GM18951 (cell line): ENCODE results near the gene RHOBTB1.
"Not testable (repeated sequence)": the region's sequence is repeated elsewhere in the genome, so short reads cannot be mapped to it uniquely, and the experiment has no call there.

Source experiments
- POLR2A ChIP-seq: IDR thresholded peaks from 4 replicates; pipeline ENCODE4 v1.6.1; 2011; ENCODE audit warnings: mild to moderate bottlenecking; ENCODE audit not compliant: insufficient read length, insufficient read depth; ENCODE audit errors: extremely low read depth
- in situ Hi-C: fragments of 300-500 bp; cut with MboI; formaldehyde crosslinking; loops from one replicate; pipeline ENCODE4 v1.12.0; 2022; ENCODE audit warnings: low sequenced_read_pairs, mixed read lengths, inconsistent platforms; ENCODE audit not compliant: unreplicated experiment

RHOBTB1 gene

DNA sequence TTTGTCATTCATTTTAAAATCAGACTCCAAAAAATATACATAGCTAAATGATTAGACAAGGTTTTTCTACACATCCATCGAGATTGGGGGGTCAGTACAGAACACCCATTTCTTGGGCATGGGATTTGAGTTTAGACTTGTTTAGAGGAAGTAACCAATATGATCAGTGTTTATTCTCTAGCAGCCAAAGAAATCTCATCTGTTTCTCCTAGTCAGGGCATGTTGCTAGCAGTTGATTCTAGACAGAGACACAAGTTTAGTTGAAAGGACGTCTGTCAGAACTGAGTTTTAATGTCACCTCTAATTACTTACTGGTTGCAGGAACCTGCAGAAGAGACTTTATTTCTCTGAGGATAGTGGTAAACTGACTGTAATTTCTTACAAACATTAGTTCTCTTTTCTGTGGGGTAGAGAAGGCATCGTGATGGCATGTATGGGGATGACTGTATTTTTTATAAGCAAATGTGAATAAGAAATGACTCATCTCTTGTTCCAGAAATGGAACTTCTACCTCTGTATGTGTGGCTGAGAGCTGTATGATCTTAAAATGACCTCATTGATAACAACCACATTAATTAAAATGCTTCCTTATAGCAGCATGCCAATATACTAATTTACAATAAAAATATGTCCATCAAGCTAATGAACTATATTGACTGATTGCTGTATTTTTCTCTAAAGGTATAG lies 30.6 kb upstream of the RHOBTB1 start:
- in situ Hi-C loops = no loop called here
- TF ChIP-seq POLR2A = no peak

DNA sequence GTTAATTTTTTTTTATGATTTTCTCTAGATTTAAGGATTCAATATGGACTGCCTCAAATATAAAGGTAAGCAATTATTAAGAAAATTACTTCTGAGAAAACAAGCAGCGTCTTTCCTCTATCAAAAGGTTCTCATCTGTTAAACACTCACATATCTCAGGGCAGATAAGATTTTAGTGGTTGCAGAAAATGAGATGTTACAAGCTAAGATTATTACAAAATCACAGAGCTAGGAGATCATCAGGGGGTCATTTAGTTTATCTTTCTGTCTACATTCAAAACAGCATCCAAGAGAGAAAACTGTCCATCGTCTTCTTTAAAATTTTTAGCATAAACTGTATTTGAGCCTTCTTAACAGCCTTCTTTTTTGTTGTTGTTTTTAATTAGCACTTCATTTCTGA lies 29.1 kb upstream of the RHOBTB1 start:
- in situ Hi-C loops = no loop called here
- TF ChIP-seq POLR2A = no peak

DNA sequence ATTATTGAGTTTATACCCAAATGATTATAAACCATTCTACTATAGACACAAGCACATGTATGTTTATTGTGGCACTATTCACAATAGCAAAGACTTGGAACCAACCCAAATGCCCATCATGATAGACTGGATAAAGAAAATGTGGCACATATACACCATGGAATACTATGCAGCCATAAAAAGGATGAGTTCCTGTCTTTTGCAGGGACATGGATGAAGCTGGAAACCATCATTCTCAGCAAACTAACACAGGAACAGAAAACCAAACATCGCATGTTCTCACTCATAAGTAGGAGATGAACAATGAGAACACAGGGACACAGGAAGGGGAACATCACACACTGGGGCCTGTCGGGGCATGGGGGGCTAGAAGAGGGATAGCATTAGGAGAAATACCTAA lies 28.2 kb upstream of the RHOBTB1 start:
- in situ Hi-C loops = not testable (repeated sequence)

DNA sequence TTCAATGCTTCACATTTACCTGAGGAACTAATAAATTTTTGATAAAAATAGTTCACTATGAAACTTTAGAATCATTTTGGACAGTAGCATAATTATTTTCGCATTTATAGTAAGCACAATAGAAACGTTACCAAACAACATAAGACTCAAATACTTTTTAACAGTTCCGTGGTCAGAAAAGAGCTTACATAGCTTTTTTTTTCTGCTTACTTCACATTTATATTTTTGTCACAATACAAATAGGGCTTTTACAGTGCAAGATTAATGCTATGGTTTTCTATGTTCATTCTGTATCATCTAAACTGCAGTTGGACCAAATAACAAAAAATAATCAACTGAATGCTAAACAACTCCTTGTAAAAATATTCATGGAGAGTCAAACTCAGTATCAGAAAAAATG lies 26.5 kb upstream of the RHOBTB1 start:
- in situ Hi-C loops = no loop called here
- TF ChIP-seq POLR2A = no peak

DNA sequence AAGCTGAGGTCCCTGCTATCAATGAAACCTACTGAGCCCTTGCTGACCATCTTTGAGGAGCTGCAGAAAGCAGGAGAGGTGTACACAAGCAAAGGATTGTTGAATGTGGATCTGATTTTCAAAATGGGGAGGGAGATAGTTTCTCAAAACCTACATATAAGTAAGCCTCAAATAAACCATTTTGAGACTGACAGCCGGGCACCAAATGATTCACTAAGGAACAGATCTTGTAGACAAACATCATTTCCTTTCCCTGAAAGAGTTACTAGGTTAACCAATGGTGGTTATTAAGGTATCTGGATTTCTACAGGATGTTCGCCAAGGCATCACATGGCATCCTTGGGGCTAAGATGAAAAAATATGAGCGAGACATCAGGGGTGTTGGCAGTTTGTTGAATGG lies 24.5 kb upstream of the RHOBTB1 start:
- in situ Hi-C loops = no loop called here
- TF ChIP-seq POLR2A = no peak

DNA sequence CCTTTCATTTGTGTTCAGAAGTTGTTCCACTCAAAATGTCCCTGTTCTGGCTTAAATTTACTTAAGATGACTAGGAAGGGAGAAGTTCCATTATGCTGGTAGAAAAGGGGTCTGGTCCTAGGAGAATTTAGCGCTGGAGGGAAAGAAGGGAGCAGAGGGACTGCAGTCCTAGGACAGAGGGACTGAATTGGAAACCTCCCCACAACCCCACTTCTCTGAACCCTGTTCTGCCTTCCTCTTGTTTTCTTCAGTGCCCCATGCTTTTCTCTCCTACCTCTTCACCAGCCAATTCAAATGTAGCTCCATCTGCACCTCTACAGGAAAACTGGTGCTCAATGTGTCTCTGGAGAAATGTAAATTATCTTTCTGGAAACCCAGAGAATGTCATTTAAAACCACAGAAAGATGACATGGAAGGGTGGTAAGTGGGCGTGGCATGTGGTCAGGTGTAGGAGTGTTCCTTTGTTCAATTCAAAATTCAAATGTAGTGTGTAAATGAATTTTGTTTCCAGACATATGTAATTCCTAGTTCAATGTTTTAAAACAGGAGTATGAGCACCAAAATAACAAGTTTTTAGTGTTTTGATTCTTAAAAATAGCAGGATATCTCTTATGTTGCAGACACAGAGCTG lies 24.0 kb upstream of the RHOBTB1 start:
- in situ Hi-C loops = no loop called here
- no peak for TF ChIP-seq POLR2A

DNA sequence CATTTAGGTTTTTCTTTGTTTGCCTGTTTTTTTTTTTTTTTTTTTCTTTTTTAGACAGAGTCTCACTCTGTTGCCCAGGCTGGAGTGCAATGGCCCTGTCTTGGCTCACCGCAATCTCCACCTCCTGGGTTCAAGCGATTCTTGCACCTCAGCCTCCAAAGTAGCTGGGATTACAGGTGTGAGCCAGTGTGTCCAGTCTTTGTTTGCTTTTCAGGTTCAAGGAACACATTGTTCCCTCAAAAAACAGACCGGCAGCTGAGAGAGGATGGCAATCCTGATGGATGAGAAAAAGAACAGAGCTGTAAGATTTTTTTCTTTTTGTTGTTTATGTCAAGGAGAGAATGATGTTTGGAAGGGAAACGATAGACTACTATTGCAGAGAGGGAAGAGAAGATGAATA lies 23.3 kb upstream of the RHOBTB1 start:
- in situ Hi-C loops = no loop called here
- no peak for TF ChIP-seq POLR2A

DNA sequence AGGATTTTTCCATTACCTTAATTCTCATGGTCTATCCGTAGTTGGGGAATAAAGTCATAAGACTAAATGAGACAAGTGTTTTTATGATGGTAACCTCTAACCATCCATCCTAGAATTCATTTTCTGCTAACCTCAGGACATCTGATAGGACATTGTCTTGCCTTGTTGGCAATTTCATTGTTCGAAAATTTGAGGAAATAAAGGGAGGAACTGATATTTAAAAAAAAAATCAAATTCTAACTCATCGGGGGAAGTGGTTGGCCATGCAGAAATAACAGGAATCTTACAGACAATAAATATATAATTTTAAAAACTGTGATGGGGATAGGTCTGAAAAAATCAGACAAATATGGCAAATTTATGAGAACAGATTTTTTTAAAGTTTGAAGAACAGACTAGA lies 21.7 kb upstream of the RHOBTB1 start:
- in situ Hi-C loops = no loop called here
- no peak for TF ChIP-seq POLR2A

DNA sequence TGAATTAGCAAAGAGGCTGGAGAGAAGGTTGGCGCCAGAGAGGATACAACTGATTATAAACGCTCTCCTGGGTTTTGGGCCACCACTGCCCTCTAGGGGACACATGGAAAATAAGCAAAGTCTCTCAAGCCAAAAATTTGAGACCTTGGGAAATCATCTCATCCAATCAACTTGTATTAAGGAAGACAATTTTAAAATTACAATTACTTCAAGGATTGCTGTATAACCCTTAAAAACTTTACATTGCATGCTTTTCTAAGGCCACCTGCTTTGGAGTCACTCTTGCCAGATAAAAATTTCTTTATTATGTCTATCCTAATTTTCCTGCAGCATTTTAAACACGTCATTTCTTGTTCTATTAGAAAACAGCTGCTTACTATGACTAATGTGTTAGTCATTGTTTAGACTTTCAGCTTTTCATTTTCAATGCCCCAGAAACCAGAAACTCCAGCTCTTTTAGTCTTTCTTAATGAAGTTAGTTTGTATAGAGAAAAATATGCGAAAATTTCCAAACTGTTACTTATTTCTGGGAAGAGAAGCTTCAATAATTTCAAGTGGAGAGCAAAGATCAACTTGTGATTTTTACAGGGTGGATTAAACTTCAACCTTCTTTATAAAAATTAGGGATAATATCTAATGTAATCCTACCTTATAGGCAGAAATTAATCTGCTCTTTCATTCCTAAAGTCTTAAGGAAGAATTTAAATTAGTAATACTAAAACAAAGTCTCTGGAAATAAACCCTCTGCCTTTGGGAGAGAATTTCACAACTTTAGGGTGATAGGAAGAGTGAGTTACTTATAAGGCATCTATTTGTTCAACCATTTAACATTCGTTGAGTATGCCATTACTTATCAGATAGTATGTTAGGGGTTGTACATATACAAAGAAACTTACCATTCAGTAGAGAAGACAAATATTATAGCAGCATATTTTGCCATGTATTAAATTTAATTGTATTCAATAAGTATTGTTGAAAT lies 20.6 kb upstream of the RHOBTB1 start:
- no peak for TF ChIP-seq POLR2A
- in situ Hi-C loops = no loop called here

DNA sequence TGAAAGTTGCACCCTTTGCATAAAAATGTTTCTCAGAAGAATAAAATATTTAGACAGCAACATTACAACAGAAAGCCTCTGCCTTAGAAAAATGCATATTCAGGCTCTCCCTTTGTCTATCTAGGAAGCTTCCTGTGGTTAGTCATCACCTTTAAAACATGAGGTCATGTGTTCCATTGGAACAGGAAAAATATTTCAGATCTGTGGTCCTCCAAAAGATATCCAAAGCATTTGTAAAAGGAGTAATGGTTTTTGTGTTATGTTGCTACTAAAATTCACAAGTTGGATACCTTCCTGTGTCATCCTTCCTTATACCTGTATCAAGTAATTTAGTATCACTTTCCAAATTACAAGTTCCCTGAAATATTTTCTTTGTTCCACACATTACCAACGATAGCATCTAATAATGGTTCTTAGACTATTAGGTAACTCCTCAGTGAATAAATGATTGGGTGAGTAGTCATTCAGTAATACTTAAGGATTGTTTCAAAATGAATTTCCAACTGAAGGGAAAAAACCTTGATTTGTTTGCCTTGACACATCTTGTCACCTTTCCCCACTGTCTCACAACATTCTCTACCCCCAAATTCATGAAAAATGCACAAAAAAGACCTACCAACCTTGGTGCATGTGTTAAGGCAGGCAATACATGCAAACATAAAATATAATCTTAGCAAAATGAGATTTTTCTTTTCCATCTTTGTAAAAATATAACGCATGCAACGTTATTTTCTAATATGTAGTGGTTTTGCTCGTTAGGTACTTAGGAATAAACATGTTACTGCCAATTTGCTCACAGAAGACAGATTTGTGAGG lies 19.7 kb upstream of the RHOBTB1 start:
- in situ Hi-C loops = no loop called here
- no peak for TF ChIP-seq POLR2A

DNA sequence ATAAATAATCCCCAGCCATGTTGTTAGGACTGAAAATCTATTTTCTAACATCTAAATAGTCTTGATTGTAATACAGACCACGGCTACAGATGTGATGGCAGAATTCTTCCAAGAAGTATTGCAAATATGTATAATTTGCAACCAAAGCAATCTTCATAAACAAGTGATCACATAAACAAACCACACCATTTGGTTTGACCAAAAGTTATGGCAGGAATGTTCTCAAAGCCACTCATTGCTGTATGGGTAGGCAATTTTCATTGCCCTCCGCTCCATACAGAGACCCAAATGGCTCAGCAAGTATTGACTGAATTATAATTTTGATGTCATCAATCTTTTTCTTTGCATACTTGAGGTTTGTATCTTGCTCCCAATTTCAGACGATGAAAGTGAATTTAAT lies 19.0 kb upstream of the RHOBTB1 start:
- no peak for TF ChIP-seq POLR2A
- in situ Hi-C loops = no loop called here

DNA sequence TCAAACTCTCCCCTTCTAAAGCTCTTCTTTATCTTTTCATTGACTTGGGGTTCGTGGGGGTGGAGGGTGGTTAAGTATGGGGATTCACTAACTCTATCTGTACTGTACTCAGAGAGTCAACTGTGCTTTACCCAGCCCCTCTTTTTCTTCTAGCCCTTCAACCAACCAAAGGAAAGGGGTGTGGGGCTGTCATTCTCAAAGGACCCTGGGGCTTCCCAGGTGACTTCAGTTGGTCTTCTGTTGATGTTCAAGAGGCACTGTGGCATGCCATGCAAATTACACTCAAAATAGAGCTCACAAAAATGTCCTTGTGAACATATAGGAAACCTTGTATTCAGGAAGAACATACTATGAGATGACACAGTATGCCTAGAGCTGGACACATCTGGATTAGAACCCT lies 16.9 kb upstream of the RHOBTB1 start:
- TF ChIP-seq POLR2A = no peak
- in situ Hi-C loops = no loop called here

DNA sequence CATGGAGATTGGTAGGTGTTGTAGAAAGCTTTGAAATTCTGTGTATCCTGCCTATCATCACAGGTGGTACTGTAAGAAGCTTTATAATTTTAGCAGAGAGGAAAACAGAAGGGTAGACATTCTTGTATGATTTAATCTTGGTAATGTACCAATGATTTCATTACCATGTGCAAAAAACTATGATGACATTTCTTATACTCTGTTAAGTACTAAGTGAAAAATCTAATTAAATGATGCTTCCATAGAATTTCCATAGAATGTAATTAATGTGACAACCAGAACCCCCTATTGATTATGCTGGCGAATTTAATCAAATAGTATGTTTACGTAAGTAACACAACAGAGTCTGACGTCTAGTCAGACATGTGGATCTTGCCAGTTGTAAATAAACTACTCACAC lies 16.0 kb upstream of the RHOBTB1 start:
- in situ Hi-C loops = no loop called here

More for the DNA sequence above, 16.0 kb upstream of the RHOBTB1 start:
- TF ChIP-seq POLR2A = no peak
